HPDE6-E6E7 (cell line): Measurements from ENCODE around the gene CEBPA.
A peak's percentile ranks its signal among the peaks of the same experiment; 100 is the strongest.

Source experiments
- DNase-seq: peaks from one replicate; pipeline ENCODE4 v3.0.0; 2011; ENCODE audit warnings: missing footprints; ENCODE audit errors: extremely low spot score

The CEBPA gene

GRCh38 chr19:33302175-33302973 is at the start of gene CEBPA:
Gene CEBPA, minus strand, starts transcription at chr19:33302534. Its CDS starts 120 bp downstream, at chr19:33302414.
- peak; percentile 75 for DNase-seq

- DNase-seq, result peak; percentile 85
Observed at GRCh38 chr19:33350538-33351309, 48.4 kb upstream of the CEBPA start.

- no peak for DNase-seq
Observed at GRCh38 chr19:33349319-33350289, 47.3 kb upstream of the CEBPA start.

GRCh38 chr19:33348301-33349010 is 46.1 kb upstream of the CEBPA start:
- no peak for DNase-seq

GRCh38 chr19:33347300-33347699 is 45.0 kb upstream of the CEBPA start:
- DNase-seq, result no peak

GRCh38 chr19:33346665-33347064 is 44.3 kb upstream of the CEBPA start:
- no peak for DNase-seq

GRCh38 chr19:33345163-33345562 is 42.8 kb upstream of the CEBPA start:
- DNase-seq, result no peak

GRCh38 chr19:33344573-33344925 is 42.2 kb upstream of the CEBPA start:
- DNase-seq, result no peak

- DNase-seq, result no peak
Observed at GRCh38 chr19:33343859-33344572, 41.7 kb upstream of the CEBPA start.

- no peak for DNase-seq
Observed at GRCh38 chr19:33343301-33343700, 41.0 kb upstream of the CEBPA start.

GRCh38 chr19:33340991-33341390 is 38.7 kb upstream of the CEBPA start:
- DNase-seq, result no peak

- peak; percentile 17 for DNase-seq
Observed at GRCh38 chr19:33339016-33339984, 37.0 kb upstream of the CEBPA start.

- DNase-seq, result no peak
Observed at GRCh38 chr19:33335446-33335845, 33.1 kb upstream of the CEBPA start.

GRCh38 chr19:33334271-33334670 is 31.9 kb upstream of the CEBPA start:
- no peak for DNase-seq

GRCh38 chr19:33333642-33334041 is 31.3 kb upstream of the CEBPA start:
- DNase-seq, result peak; percentile 37

- no peak for DNase-seq
Observed at GRCh38 chr19:33333151-33333550, 30.8 kb upstream of the CEBPA start.

GRCh38 chr19:33332248-33332647 is 29.9 kb upstream of the CEBPA start:
- DNase-seq, result no peak

GRCh38 chr19:33329736-33330135 is 27.4 kb upstream of the CEBPA start:
- DNase-seq, result no peak

GRCh38 chr19:33329060-33329459 is 26.7 kb upstream of the CEBPA start:
- no peak for DNase-seq
